GM23248 (cell line): ENCODE measurements around the gene NAV3. TPM values are rescaled to one million over a fixed set of nuclear protein-coding genes. Genes with fewer than 3 reads are reported as not detected.

Source experiments
- DNase-seq: peaks from one replicate; pipeline ENCODE4 v3.0.0-alpha.2; 2015
- H2AFZ ChIP-seq: fragments of 200-600 bp; sonication (generic); 2 replicates; pipeline ENCODE4 v1.6.1; 2016; ENCODE audit warnings: antibody characterized with exemption
- H3F3A ChIP-seq: fragments of 200-600 bp; sonication (generic); 2 replicates; pipeline ENCODE4 v1.6.1; 2016; ENCODE audit warnings: mild to moderate bottlenecking, antibody characterized with exemption, mixed run types; ENCODE audit not compliant: insufficient read depth
- H3K27ac ChIP-seq: fragments of 200-600 bp; sonication (generic); 2 replicates; pipeline ENCODE4 v1.5.1; 2016; ENCODE audit warnings: mild to moderate bottlenecking
- H3K27me3 ChIP-seq: fragments of 200-600 bp; sonication (generic); replicated peaks from 2 replicates; pipeline ENCODE4 v1.6.1; 2016; ENCODE audit warnings: mild to moderate bottlenecking; ENCODE audit not compliant: insufficient read depth
- H3K36me3 ChIP-seq: fragments of 200-600 bp; sonication (generic); 2 replicates; pipeline ENCODE4 v1.6.1; 2016; ENCODE audit warnings: low read depth, mild to moderate bottlenecking
- H3K4me1 ChIP-seq: fragments of 200-600 bp; sonication (generic); 2 replicates; pipeline ENCODE4 v1.6.1; 2016; ENCODE audit warnings: mild to moderate bottlenecking; ENCODE audit not compliant: insufficient read depth
- H3K4me2 ChIP-seq: fragments of 200-600 bp; sonication (generic); one replicate; pipeline ENCODE4 v1.6.1; 2016; ENCODE audit warnings: mild to moderate bottlenecking; ENCODE audit not compliant: unreplicated experiment
- H3K4me3 ChIP-seq: fragments of 200-600 bp; sonication (generic); 2 replicates; pipeline ENCODE4 v1.5.1; 2016; ENCODE audit warnings: mild to moderate bottlenecking
- H3K79me2 ChIP-seq: fragments of 200-600 bp; sonication (generic); 2 replicates; pipeline ENCODE4 v1.6.1; 2016; ENCODE audit warnings: mild to moderate bottlenecking; ENCODE audit not compliant: insufficient read depth
- H3K9ac ChIP-seq: fragments of 200-600 bp; sonication (generic); 2 replicates; pipeline ENCODE4 v1.6.1; 2016; ENCODE audit warnings: mild to moderate bottlenecking
- H3K9me2 ChIP-seq: fragments of 200-600 bp; sonication (generic); 2 replicates; pipeline ENCODE4 v1.6.1; 2016; ENCODE audit warnings: mixed run types, mild to moderate bottlenecking, moderate library complexity; ENCODE audit not compliant: insufficient read depth
- H3K9me3 ChIP-seq: fragments of 200-600 bp; sonication (generic); one replicate; pipeline ENCODE4 v1.6.1; 2017; ENCODE audit warnings: low read depth
- H4K20me1 ChIP-seq: fragments of 200-600 bp; sonication (generic); 2 replicates; pipeline ENCODE4 v1.6.0; 2016; ENCODE audit not compliant: insufficient read depth
- EZH2 ChIP-seq: fragments of 200-600 bp; sonication (generic); IDR thresholded peaks from 2 replicates; pipeline ENCODE4 v1.6.1; 2018; ENCODE audit warnings: antibody characterized with exemption, mild to moderate bottlenecking; ENCODE audit not compliant: insufficient read depth, poor library complexity, severe bottlenecking
- EZH2phosphoT487 ChIP-seq: fragments of 200-600 bp; sonication (generic); IDR thresholded peaks from 2 replicates; pipeline ENCODE4 v1.6.1; 2018; ENCODE audit warnings: antibody characterized with exemption, moderate library complexity, mild to moderate bottlenecking, low read depth; ENCODE audit not compliant: insufficient read depth
- WGBS, 2 experiments: methylation state at CpG; one replicate each; pipeline ENCODE4 v1.1.6; 2015 to 2017; ENCODE audit warnings: low lambda C conversion rate in 2 of 2, low coverage in 1 of 2; ENCODE audit errors: missing lambda C conversion rate in 2 of 2; 5-methylcytosine and 5-hydroxymethylcytosine counted together
- in situ Hi-C: fragments of 300-500 bp; cut with MboI; formaldehyde crosslinking; loops from 2 replicates; pipeline ENCODE4 v1.15.0; 2020
- polyA plus RNA-seq: library from polyadenylated mRNA; unstranded; fragments of >200 nt; fragmentation: Nextera tagmentation; extraction: Ambion mirVana; gene quantifications from 2 replicates; pipeline ENCODE4 v1.2.1, GENCODE V29; 2016
- total RNA-seq: library from RNA; depleted of rRNA; stranded (reverse); fragments of >200 nt; shearing (Covaris generic); gene quantifications from 2 replicates; pipeline ENCODE4 v1.2.3, GENCODE V29; 2014

Gene NAV3
- total and polyA plus RNA-seq, 2 experiments from 2014 or later = 24.2 to 69.9 TPM

GRCh38 chr12:78186670-78187069, 356.0 kb downstream of the NAV3 start:
- in situ Hi-C loops = no loop called here
- H3K9ac ChIP-seq = no peak overlapping the region
- H3F3A ChIP-seq = peaks cover 71% of the 10 kb centered on the region
- H2AFZ ChIP-seq = no peak overlapping the region
- H3K4me1 ChIP-seq = peaks cover 69% of the 10 kb centered on the region
- peaks cover 61% of the 10 kb centered on the region for H3K36me3 ChIP-seq
- no peaks in the 10 kb centered on the region for H3K9me3 ChIP-seq
- no peak overlapping the region for H3K4me3 ChIP-seq
- DNase-seq = no peak
- no peaks in the 10 kb centered on the region; the same call in 1 of the 2 replicates for H3K9me2 ChIP-seq
- no peak for TF ChIP-seq EZH2
- no peak for TF ChIP-seq EZH2phosphoT487
- peak overlapping the region; percentile 13 for H3K4me2 ChIP-seq
- H3K27ac ChIP-seq = no peak overlapping the region; the same call in 1 of the 2 replicates
- no peaks in the 10 kb centered on the region for H4K20me1 ChIP-seq
- 98 to 100% methylated on average over 1 of the region's 1 CpG for WGBS, 2 experiments
- no peaks in the 10 kb centered on the region for H3K79me2 ChIP-seq
- no peaks in the 10 kb centered on the region for H3K27me3 ChIP-seq

- TF ChIP-seq EZH2phosphoT487 (no peak), EZH2 (no peak)
- DNase-seq = no peak
- H3K36me3 ChIP-seq = peaks cover 50% of the 10 kb centered on the region
- 98% methylated on average over 2 of the region's 2 CpGs for WGBS, 2 experiments
- in situ Hi-C loops = no loop called here
- no peak overlapping the region for H3K4me2 ChIP-seq
- H3K9ac ChIP-seq = no peak overlapping the region
- H3K4me1 ChIP-seq = peaks cover 78% of the 10 kb centered on the region
- no peaks in the 10 kb centered on the region for H3K9me3 ChIP-seq
- no peak overlapping the region for H3K27ac ChIP-seq
- H3F3A ChIP-seq = peaks cover 73% of the 10 kb centered on the region
- H3K9me2 ChIP-seq = no peaks in the 10 kb centered on the region; the same call in 1 of the 2 replicates
- no peak overlapping the region for H2AFZ ChIP-seq
- no peaks in the 10 kb centered on the region for H3K27me3 ChIP-seq
- no peaks in the 10 kb centered on the region for H3K79me2 ChIP-seq
- H3K4me3 ChIP-seq = no peak overlapping the region
- H4K20me1 ChIP-seq = no peaks in the 10 kb centered on the region
Observed at GRCh38 chr12:78187741-78188140, 357.0 kb downstream of the NAV3 start.

GRCh38 chr12:78189656-78190055, 359.0 kb downstream of the NAV3 start:
- Histone ChIP-seq H3K27me3 (no peaks in the 10 kb centered on the region), H2AFZ (no peak overlapping the region), H3K27ac (no peak overlapping the region), H3K79me2 (no peaks in the 10 kb centered on the region), H3K9ac (no peak overlapping the region), H4K20me1 (no peaks in the 10 kb centered on the region), H3K36me3 (peaks cover 35% of the 10 kb centered on the region), H3K4me3 (no peak overlapping the region), H3F3A (peaks cover 71% of the 10 kb centered on the region), H3K4me1 (peaks cover 83% of the 10 kb centered on the region), H3K9me3 (no peaks in the 10 kb centered on the region), H3K4me2 (peak overlapping the region; percentile 27), H3K9me2 (no peaks in the 10 kb centered on the region; the same call in 1 of the 2 replicates)
- 85 to 88% methylated on average over 2 of the region's 2 CpGs for WGBS, 2 experiments
- in situ Hi-C loops = no loop called here
- TF ChIP-seq EZH2 = no peak
- no peak for TF ChIP-seq EZH2phosphoT487
- peak; percentile 37 for DNase-seq

GRCh38 chr12:78191611-78192010, 360.9 kb downstream of the NAV3 start:
- Histone ChIP-seq H3F3A (peaks cover 64% of the 10 kb centered on the region), H3K79me2 (no peaks in the 10 kb centered on the region), H3K36me3 (peaks cover 35% of the 10 kb centered on the region), H3K9me2 (no peaks in the 10 kb centered on the region; the same call in 1 of the 2 replicates), H3K4me2 (peak overlapping the region; percentile 20), H3K9ac (no peak overlapping the region), H3K4me3 (peak overlapping the region; percentile 10; the same call in 1 of the 2 replicates), H2AFZ (no peak overlapping the region), H3K4me1 (peaks cover 81% of the 10 kb centered on the region), H3K27ac (peak overlapping the region; percentile 25), H3K9me3 (no peaks in the 10 kb centered on the region), H3K27me3 (no peaks in the 10 kb centered on the region), H4K20me1 (no peaks in the 10 kb centered on the region)
- peak; percentile 48 for DNase-seq
- in situ Hi-C loops = no loop called here
- 88% methylated on average over 1 of the region's 1 CpG for WGBS, 2 experiments
- TF ChIP-seq EZH2phosphoT487 = no peak
- no peak for TF ChIP-seq EZH2
